ENCODE data around the gene CD247.

DNA sequence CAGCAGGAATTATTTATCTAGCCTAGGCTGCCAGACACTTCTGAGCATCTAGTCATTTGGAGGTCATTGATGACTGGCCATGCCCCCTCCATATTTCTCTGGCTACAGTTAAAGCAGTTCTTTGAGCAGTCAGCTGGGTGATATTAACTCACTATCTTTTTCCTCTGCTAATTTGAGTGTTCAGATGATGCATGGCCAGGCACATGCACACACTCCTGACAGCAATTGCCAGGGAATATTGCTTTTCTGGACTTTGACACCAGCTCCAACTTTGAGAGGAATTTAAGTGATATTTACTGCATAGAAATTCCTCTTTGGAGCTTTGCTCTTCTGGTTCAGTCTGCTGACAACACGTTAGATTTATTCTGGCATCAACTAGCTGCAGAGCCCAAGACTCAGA is 52.6 kb downstream of the CD247 start:
- TF ChIP-seq, protein P1, sequence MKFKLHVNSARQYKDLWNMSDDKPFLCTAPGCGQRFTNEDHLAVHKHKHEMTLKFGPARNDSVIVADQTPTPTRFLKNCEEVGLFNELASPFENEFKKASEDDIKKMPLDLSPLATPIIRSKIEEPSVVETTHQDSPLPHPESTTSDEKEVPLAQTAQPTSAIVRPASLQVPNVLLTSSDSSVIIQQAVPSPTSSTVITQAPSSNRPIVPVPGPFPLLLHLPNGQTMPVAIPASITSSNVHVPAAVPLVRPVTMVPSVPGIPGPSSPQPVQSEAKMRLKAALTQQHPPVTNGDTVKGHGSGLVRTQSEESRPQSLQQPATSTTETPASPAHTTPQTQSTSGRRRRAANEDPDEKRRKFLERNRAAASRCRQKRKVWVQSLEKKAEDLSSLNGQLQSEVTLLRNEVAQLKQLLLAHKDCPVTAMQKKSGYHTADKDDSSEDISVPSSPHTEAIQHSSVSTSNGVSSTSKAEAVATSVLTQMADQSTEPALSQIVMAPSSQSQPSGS (tag by site-specific recombination; IDR thresholded peaks at IDR 0.05; ENCODE audit: low read depth): no peak
- TF ChIP-seq, protein P2, sequence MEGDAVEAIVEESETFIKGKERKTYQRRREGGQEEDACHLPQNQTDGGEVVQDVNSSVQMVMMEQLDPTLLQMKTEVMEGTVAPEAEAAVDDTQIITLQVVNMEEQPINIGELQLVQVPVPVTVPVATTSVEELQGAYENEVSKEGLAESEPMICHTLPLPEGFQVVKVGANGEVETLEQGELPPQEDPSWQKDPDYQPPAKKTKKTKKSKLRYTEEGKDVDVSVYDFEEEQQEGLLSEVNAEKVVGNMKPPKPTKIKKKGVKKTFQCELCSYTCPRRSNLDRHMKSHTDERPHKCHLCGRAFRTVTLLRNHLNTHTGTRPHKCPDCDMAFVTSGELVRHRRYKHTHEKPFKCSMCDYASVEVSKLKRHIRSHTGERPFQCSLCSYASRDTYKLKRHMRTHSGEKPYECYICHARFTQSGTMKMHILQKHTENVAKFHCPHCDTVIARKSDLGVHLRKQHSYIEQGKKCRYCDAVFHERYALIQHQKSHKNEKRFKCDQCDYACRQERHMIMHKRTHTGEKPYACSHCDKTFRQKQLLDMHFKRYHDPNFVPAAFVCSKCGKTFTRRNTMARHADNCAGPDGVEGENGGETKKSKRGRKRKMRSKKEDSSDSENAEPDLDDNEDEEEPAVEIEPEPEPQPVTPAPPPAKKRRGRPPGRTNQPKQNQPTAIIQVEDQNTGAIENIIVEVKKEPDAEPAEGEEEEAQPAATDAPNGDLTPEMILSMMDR (tag by site-specific recombination; IDR thresholded peaks at IDR 0.05): no peak
- no peak for TF ChIP-seq ZNF302 (tag by site-specific recombination; IDR thresholded peaks at IDR 0.05; ENCODE audit: low read depth)
- TF ChIP-seq, protein P3, sequence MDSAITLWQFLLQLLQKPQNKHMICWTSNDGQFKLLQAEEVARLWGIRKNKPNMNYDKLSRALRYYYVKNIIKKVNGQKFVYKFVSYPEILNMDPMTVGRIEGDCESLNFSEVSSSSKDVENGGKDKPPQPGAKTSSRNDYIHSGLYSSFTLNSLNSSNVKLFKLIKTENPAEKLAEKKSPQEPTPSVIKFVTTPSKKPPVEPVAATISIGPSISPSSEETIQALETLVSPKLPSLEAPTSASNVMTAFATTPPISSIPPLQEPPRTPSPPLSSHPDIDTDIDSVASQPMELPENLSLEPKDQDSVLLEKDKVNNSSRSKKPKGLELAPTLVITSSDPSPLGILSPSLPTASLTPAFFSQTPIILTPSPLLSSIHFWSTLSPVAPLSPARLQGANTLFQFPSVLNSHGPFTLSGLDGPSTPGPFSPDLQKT (IDR thresholded peaks at IDR 0.05; ENCODE audit: borderline replicate concordance, low read depth, low read length): no peak
- no peak for TF ChIP-seq SCRT2 (tag by site-specific recombination; IDR thresholded peaks at IDR 0.05)
- TF ChIP-seq, protein P4, sequence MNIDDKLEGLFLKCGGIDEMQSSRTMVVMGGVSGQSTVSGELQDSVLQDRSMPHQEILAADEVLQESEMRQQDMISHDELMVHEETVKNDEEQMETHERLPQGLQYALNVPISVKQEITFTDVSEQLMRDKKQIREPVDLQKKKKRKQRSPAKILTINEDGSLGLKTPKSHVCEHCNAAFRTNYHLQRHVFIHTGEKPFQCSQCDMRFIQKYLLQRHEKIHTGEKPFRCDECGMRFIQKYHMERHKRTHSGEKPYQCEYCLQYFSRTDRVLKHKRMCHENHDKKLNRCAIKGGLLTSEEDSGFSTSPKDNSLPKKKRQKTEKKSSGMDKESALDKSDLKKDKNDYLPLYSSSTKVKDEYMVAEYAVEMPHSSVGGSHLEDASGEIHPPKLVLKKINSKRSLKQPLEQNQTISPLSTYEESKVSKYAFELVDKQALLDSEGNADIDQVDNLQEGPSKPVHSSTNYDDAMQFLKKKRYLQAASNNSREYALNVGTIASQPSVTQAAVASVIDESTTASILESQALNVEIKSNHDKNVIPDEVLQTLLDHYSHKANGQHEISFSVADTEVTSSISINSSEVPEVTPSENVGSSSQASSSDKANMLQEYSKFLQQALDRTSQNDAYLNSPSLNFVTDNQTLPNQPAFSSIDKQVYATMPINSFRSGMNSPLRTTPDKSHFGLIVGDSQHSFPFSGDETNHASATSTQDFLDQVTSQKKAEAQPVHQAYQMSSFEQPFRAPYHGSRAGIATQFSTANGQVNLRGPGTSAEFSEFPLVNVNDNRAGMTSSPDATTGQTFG (tag by site-specific recombination; IDR thresholded peaks at IDR 0.05; ENCODE audit: borderline replicate concordance): no peak
- TF ChIP-seq BCL11A (tag by site-specific recombination; IDR thresholded peaks at IDR 0.05; ENCODE audit: low read depth): no peak
- TF ChIP-seq, protein P5, sequence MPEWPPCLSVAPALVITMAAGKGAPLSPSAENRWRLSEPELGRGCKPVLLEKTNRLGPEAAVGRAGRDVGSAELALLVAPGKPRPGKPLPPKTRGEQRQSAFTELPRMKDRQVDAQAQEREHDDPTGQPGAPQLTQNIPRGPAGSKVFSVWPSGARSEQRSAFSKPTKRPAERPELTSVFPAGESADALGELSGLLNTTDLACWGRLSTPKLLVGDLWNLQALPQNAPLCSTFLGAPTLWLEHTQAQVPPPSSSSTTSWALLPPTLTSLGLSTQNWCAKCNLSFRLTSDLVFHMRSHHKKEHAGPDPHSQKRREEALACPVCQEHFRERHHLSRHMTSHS (tag by site-specific recombination; IDR thresholded peaks at IDR 0.05): no peak
